Epithelial cell of proximal tubule (primary cell): ENCODE measurements around the gene MYO1D. TPM values are rescaled to one million over a fixed set of nuclear protein-coding genes. Genes with fewer than 3 reads are reported as not detected.
A peak's percentile ranks its signal among the peaks of the same experiment; 100 is the strongest.

ENCODE experiments used
- DNase-seq: peaks from one replicate; pipeline ENCODE4 v3.0.0-alpha.2; 2011; ENCODE audit warnings: low read depth
- H3K4me3 ChIP-seq: 2 replicates; pipeline ENCODE4 v1.5.1; 2011; ENCODE audit warnings: low read depth, mild to moderate bottlenecking, low read length
- total RNA-seq: library from RNA; depleted of rRNA; stranded (reverse); fragments of >200 nt; gene quantifications from 2 replicates; pipeline ENCODE4 v1.2.3, GENCODE V29; 2015
- TF ChIP-seq, protein P1 (sequence below): conservative IDR thresholded peaks from 2 replicates; pipeline ENCODE4 v1.5.1; 2012; ENCODE audit warnings: low read depth, mild to moderate bottlenecking, low read length

The MYO1D gene
- total RNA-seq, 1 donor from 2014 or later: 54.4 TPM

DNA sequence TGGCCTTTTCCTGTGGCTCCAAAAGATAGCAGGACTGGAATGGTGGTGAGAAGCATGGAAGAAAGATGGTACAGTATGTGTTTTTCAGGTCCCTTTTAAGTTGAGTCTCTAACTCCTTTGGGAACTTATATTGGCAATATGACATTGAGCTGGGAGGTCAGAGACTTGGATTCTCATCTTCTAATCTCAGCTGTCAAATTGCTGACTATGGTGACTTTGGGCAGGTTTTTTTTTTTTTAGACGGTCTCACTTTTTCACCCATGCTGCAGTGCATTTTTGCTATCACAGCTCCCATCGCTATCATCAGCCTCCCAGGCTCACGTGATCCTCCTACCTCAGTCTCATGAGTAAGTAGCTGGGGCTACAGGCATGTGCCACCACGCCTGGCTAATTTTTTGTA lies 405.3 kb downstream of the MYO1D start:
- DNase-seq: no peak
- no peak overlapping the region for H3K4me3 ChIP-seq
- TF ChIP-seq, protein P1, sequence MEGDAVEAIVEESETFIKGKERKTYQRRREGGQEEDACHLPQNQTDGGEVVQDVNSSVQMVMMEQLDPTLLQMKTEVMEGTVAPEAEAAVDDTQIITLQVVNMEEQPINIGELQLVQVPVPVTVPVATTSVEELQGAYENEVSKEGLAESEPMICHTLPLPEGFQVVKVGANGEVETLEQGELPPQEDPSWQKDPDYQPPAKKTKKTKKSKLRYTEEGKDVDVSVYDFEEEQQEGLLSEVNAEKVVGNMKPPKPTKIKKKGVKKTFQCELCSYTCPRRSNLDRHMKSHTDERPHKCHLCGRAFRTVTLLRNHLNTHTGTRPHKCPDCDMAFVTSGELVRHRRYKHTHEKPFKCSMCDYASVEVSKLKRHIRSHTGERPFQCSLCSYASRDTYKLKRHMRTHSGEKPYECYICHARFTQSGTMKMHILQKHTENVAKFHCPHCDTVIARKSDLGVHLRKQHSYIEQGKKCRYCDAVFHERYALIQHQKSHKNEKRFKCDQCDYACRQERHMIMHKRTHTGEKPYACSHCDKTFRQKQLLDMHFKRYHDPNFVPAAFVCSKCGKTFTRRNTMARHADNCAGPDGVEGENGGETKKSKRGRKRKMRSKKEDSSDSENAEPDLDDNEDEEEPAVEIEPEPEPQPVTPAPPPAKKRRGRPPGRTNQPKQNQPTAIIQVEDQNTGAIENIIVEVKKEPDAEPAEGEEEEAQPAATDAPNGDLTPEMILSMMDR: no peak

DNA sequence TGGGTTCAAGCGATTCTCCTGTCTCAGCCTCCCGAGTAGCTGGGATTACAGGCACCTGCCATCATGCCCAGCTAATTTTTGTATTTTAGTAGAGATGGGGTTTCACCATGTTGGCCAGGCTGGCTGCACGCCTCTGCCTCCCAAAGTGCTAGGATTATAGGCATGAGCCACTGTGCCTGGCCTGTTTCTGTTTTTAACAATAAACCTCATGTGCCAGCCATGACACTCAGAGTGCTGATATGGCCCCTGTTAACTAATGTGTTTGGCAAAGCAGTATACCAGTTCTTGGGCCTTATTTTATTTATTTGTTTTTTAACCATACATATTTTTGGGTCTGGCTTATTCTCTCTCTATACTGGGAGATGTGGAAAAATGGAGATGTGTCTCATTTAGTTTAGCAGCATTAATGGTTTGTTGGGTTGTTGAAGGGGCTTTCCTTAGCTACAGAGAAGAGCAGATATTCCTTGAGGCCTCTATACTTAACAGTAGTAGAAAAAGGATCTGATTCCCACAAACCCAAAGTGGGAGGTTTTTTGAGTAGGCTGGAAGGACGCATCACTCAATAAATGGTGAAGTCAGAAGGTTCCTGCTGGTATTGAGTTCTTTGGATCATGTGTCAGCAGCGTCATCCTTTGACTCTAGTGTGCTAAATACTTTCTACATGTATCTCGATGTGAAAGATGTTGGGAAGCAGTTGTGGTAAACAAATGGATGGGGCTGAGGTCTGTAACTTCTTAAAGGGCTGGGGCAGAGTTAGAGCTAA lies 406.3 kb downstream of the MYO1D start:
- DNase-seq: no peak
- TF ChIP-seq, protein P1: no peak

DNA sequence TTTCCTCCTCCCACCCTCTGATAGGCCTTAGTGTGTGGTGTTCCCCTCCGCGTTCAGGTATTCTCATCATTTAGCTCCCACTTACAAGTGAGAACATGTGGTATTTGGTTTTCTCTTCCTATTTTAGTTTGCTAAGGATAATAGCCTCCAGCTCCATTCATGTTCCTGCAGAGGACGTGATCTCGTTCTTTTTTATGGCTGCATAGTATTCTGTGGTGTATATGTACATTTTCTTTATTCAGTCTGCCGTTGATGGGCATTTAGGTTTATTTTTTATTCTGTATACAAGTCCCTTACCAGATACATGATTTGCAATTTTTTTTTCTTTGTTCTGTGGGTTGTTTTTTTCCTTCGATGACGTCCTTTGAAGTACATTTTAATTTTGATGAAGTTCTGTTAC lies 409.0 kb downstream of the MYO1D start:
- TF ChIP-seq, protein P1: no peak
- no peak overlapping the region for H3K4me3 ChIP-seq
- no peak for DNase-seq

More for the DNA sequence above, 406.3 kb downstream of the MYO1D start:
- no peak overlapping the region for H3K4me3 ChIP-seq

DNA sequence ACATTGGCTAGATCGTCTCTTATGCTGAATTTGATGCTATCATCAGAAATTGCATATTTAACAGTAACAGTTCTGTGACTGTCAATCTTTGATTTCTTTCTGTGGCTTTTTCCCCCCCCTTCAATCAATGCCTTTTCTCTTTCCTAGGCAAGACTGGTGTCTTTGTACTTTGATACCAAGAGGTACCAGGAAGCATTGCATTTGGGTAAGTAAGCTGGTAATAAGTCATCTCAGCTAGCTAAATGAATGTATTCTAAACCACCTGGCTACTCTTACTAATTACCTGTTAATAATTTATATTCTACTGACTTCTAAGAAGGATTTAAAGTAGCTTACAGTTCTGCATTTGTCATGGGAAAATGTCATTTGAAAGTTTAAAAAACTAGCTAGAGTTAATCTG lies 412.6 kb downstream of the MYO1D start:
- TF ChIP-seq, protein P1: no peak
- H3K4me3 ChIP-seq: no peak overlapping the region
- no peak for DNase-seq

DNA sequence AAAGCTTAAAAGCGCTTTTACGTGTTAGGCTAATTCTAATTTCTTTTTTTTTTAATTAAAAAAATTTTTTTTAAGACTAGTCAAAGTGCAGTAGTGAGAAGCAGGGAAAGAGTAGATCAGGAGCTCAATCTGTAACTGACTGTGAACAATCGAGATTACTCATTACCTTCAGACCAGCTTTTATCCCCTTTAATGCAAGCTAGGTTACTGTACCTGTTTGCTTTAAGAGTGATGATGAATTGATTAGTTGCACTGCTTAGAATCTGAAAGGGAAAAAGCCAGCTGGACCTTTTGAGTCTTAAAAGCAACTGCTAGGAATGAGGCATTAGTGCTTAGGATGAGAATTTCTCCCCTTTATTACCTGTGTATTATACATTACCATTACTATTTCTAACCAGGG lies 413.6 kb downstream of the MYO1D start:
- no peak for DNase-seq
- TF ChIP-seq, protein P1: no peak

DNA sequence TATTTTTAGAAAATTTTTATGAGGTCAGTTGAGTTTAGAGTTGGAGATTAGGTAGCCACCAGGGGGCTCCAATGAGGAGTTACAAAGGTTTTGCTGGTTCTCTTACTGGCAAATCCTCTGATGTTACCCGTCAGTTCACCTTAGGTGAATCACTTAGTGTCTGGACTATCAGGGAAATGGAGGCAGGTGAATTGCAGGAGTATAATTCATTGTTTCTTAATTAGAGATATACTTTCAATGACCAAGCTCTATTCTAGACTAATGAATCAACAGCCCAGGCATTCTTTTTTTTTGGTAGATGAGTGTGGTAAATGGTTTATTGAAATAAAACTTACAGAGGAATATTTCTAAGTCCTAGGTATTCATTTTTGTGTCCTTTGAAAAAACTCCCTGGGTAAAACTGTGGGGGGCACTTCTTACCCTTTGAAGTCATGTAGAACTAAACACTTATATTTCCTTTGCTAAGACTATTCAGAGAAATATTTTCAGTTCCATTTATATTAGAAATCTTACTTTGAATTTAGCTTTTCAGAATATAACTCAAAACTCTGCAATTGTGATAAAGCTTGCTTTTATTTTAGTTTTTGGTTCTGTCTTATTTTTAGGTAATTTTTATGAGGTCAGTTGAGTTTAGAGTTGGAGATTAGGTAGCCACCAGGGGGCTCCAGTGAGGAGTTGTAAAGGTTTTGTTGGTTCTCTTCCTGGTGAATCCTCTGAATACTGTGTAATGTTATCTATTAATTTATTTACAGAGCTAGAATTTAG lies 414.9 kb downstream of the MYO1D start:
- TF ChIP-seq, protein P1: peak; percentile 73
- no peak for DNase-seq

More for the DNA sequence above, 413.6 kb downstream of the MYO1D start:
- no peak overlapping the region for H3K4me3 ChIP-seq

DNA sequence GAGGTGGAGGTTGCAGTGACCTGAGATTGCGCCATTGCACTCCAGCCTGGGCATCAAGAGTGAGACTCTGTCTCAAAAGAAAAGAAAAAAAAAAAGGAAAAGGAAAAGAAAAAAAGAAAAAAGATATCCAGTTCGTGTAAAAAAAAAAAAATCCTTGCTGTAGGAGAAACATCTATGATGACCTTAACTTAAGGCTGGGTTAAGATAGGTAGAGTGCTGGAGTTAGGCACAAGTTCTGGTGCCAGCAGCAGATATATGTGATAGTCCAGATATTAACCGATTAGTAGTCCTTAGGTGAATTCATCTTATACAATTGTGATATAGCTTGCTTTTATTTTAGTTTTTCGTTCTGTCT lies 415.4 kb downstream of the MYO1D start:
- TF ChIP-seq, protein P1: no peak
- DNase-seq: no peak
- H3K4me3 ChIP-seq: no peak overlapping the region

More for the DNA sequence above, 414.9 kb downstream of the MYO1D start:
- H3K4me3 ChIP-seq: no peak overlapping the region
